ENCODE measurements around the gene TMEM9.

Gene TMEM9

DNA sequence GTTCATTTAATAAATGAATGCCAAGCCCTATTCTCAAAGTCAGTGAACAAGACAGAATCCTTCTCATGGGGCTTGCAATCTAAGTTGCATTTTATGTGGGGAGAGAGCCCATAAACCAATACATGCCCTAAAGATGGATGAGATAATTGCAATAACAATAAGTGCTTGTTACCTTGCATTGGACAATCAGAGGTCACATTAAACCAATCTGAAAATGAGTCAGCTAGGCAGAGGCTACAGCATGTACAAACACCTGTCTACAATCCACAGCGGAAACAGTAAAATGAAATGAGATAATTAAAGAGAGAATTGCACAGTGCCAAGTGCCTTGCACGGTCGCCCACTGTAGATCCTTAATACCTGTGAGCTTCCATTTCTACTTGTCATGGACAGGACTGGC is 28.9 kb upstream of the TMEM9 start:
- H3K4me3 ChIP-seq (ENCODE audit: low read length) = no peak overlapping the region
- TF ChIP-seq CTCF (conservative IDR thresholded peaks at IDR 0.05; ENCODE audit: low read length) = no peak
- DNase-seq (ENCODE audit: low read depth) = no peak

DNA sequence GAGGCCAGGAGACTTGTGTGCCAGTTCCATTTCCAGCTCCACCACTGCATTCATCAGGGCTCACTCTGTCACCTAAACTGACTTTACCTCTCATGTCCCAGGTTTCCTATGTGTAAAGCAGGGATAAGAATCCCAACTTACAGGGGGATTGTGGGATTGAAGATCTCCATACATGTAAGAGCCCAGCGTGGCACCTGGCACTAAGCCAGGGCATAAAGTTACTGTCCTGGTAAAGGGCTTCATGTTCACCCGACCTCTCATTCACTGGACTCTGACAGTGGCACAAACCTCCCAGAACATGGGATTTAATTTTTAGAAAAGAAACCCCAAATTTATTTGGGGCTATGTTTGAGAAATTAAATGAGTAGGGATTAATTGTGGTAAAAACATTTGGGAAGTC is 27.5 kb upstream of the TMEM9 start:
- no peak for TF ChIP-seq CTCF (conservative IDR thresholded peaks at IDR 0.05; ENCODE audit: low read length)
- no peak overlapping the region for H3K4me3 ChIP-seq (ENCODE audit: low read length)
- no peak for DNase-seq (ENCODE audit: low read depth)

DNA sequence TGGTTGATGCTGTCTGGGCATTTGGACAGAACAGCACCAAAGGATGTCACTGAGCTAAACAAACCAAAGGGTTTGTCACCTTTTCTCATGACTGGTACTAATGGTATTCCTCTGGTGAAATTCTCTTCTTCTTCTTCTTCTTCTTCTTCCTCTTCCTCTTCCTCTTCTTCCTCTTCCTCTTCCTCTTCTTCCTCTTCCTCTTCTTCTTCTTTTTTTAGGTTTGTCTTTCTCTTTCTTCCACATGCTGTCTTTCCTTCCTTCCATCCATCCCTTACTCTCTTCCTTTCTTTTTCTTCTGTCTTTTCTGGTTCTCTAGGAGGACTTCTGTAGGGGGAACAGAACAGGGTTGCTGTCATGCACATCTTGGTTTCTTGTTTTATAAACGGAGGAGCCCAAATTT is 27.0 kb upstream of the TMEM9 start:
- H3K4me3 ChIP-seq (ENCODE audit: low read length) = no peak overlapping the region
- no peak for TF ChIP-seq CTCF (conservative IDR thresholded peaks at IDR 0.05; ENCODE audit: low read length)
- no peak for DNase-seq (ENCODE audit: low read depth)

GRCh38 chr1:201180901-201181300 is 26.6 kb upstream of the TMEM9 start:
- no peak for DNase-seq (ENCODE audit: low read depth)
- TF ChIP-seq CTCF (conservative IDR thresholded peaks at IDR 0.05; ENCODE audit: low read length) = no peak
- H3K4me3 ChIP-seq (ENCODE audit: low read length) = no peak overlapping the region

GRCh38 chr1:201180141-201180540 is 25.9 kb upstream of the TMEM9 start:
- no peak for DNase-seq (ENCODE audit: low read depth)
- TF ChIP-seq CTCF (conservative IDR thresholded peaks at IDR 0.05; ENCODE audit: low read length) = no peak
- no peak overlapping the region for H3K4me3 ChIP-seq (ENCODE audit: low read length)

DNA sequence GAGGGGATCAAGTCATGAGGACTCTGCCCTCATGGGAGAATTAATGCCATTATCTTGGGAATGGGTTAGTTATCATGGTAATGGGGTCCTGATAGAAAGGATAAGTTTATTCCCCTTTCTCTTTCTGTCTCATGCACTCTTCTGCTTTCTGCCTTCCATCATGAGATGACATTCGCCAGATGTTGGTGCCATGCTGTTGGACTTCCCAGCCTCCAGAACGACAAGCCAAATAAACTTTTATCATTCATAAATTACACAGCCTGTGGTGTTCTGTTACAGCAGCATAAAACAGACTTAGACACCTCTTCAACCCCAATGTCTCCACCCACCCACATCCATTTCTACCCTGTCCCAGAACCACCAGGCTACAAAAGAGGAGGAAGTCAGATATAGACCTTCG is 24.4 kb upstream of the TMEM9 start:
- H3K4me3 ChIP-seq (ENCODE audit: low read length) = no peak overlapping the region
- no peak for TF ChIP-seq CTCF (conservative IDR thresholded peaks at IDR 0.05; ENCODE audit: low read length)
- no peak for DNase-seq (ENCODE audit: low read depth)

- TF ChIP-seq CTCF (conservative IDR thresholded peaks at IDR 0.05; ENCODE audit: low read length) = no peak
- DNase-seq (ENCODE audit: low read depth) = peak; percentile 14
- H3K4me3 ChIP-seq (ENCODE audit: low read length) = no peak overlapping the region
Measured at GRCh38 chr1:201176940-201177339, 22.7 kb upstream of the TMEM9 start.
